DMS114 treated with DMSO at 0.1 percent for 48 hours (cell line): ENCODE measurements around the gene ATOH7.
A peak's percentile ranks its signal among the peaks of the same experiment; 100 is the strongest.
"Not testable (repeated sequence)": the region's sequence is repeated elsewhere in the genome, so short reads cannot be mapped to it uniquely, and the experiment has no call there.

Source experiments
- DNase-seq: peaks from one replicate; lab custom pipeline; 2025; ENCODE audit not compliant: unreplicated experiment; lab: John Stamatoyannopoulos, UW

Gene ATOH7

DNA sequence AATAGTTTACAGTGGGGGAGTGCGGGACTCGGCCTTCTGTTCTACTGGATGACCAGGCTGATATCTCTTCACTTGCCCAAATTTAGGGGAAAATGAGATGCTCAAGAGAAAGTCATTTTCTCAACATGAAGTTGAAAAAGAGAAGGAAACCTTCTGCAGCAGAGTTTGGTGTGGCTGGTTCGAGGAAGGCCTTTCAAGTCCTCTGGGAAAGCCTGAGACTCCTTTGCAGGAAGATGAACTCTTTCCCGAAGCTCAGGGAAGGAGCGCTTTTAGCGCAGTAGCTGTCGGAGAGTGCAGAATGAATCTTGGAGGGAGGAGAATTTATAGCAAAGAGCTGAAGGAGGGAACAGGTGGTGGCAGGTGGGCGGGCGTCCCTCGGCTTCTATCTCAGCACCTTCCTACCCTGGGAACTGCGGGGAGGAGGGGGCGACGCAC, at the start of gene ATOH7:
ATOH7 (minus strand) TSS at position 297 of the 435 bp plus-strand sequence. CDS start 436 bp downstream, outside the sequence.
- peak; percentile 56 for DNase-seq

DNA sequence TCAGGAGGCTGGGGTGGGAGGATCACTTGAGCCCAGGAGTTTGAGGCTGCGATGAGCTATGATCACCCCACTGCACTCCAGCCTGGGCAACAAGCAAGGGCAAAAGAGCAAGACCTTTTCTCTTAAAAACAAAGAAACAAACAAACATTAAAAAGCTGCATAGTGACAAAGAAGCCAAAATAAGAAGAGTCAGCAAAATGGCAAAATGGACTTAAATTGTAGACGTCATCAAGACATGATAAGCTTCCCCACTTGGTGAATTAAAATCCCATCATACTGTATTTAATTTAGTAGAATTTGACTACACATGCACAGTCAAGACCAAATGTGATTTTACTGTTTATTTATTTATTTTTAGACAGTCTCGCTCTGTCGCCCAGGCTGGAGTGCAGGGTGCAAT, 48.8 kb upstream of the ATOH7 start:
- no peak for DNase-seq

DNA sequence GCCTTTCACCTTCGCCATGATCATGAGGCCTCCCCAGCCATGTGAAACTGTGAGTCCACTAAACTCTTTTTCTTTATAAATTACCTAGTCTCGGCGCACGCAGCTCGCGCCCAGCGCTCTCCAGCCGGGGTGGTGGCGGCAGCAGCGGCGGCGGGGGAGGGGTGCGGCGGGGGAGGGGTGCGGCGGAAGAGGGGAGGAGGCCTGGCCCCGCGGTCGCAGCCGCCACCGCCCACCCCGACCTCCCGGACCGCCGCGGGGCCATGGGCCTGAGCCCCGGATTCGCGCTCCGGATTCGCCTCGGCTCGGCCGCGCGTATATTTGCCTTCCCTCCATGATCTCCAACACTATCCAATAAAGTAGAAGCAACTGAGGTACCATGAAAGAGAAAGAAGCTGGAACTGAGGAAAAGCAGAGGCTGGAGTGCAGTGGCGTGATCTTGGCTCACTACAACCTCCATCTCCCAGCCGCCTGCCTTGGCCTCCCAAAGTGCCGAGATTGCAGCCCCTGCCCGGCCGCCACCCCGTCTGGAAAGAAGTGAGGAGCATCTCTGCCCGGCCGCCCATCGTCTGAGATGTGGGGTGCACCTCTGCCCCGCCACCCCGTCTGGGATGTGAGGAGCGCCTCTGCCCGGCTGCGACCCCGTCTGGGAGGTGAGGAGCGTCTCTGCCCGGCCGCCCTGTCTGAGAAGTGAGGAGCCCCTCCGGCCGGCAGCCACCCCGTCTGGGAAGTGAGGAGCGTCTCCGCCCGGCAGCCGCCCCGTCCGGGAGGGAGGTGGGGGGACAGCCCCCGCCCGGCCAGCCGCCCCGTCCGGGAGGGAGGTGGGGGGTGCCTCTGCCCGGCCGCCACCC, 47.2 kb upstream of the ATOH7 start:
- not testable (repeated sequence) for DNase-seq

DNA sequence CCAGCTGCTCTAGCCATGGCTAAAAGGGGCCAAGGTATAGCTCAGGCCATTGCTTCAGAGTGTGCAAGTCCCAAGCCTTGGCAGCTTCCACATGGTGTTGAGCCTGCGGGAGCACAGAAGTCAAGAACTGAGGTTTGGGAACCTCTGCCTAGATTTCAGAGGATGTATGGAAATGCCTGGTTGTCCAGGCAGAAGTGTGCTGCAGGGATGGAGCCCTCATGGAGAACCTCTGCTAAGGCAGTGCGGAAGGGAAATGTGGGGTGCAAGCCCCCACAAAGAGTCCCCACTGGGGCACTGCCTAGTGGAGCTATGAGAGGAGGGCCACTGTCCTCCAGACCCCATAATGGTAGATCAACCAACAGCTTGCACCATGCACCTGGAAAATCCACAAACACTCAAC, 45.9 kb upstream of the ATOH7 start:
- DNase-seq, result not testable (repeated sequence)

DNA sequence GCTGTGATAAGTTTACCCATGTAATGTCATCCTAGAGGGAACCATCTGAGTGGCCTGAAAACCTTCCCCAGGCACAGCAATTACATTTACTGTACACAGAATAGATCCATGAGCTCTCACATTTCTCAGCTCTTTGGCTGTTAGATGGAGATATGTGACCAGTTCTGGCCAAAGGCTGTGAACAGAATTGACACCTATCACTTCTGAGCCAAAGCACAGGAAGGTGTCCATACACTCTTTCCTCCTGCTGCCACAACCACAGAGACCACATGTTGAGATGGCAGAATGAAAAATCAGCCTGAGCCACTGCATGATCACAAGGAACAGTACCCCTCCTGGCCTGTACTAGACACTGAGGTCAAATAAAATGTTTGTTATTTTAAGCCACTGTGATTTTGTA, 44.3 kb upstream of the ATOH7 start:
- no peak for DNase-seq

DNA sequence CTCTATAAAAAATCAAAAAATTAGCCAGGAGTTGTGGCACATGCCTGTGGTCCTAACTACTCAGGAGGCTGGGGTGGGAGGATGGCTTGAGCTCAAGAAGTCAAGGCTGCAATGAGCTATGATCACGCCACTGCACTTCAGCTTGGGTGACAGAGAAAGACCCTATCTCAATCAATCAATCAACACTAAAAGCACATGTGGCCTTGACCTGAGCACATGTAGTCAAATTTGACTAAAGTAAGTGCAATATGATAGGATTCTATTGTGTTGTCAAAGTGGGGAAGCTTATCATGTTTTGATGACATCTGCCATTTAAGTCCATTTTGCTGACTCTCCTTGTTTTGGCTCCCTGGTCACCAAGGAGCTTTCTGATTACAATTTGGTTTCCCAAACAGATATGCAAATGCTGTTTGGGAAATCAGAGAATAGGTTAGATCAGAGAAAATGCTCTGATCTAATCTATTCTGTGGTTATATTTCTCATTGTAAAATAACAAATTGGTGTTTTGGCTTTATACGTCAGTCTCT, 43.8 kb upstream of the ATOH7 start:
- DNase-seq, result no peak

DNA sequence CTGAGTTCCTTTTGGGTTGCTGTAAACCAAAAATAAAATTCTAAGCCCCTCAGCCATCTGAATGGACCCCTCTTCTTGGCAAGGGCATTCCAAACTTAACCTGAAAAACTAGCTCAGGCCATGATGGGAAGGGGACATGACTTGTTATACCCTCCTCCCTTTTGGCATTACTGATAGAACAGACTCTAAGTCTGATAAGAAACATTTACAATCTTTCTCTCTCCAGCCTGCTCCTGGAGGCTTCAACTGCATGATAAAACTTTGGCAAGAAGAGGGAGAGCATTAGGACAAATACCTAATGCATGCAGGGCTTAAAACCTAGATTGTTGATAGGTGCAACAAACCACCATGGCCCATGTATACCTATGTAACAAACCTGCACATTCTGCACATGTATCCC, 40.9 kb upstream of the ATOH7 start:
- no peak for DNase-seq

DNA sequence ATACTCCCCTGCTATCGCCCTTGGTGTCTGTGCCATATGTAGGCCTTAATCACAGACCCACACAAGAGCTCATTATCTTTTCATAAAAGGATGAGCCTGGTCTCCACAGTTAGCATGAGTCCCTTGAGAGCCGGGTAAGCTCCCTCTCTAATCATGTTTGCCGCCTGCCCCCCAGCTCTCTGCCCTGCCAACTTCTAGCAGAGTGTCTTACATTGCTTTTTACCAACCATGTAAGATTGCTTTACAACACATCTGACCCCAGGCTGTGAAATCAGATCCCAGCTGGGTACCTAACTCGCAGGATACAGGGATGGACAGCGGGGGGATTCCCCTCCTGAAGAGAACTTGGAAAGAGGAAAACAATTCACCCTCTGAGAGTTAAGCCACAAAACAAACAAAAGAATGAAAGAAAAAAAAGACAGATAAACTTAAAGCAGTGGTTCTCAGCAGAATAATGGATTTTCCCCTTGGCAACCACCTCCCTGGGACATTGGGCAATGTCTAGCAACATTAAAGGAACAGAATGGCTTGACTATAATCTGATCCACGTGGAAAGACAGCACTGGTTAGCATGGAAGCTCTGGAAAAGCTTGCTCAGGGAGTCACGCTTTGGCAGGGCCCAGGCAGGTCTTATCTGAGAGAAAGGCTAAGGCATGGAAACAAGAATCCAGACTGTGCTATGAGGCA, 39.4 kb upstream of the ATOH7 start:
- DNase-seq, result no peak

DNA sequence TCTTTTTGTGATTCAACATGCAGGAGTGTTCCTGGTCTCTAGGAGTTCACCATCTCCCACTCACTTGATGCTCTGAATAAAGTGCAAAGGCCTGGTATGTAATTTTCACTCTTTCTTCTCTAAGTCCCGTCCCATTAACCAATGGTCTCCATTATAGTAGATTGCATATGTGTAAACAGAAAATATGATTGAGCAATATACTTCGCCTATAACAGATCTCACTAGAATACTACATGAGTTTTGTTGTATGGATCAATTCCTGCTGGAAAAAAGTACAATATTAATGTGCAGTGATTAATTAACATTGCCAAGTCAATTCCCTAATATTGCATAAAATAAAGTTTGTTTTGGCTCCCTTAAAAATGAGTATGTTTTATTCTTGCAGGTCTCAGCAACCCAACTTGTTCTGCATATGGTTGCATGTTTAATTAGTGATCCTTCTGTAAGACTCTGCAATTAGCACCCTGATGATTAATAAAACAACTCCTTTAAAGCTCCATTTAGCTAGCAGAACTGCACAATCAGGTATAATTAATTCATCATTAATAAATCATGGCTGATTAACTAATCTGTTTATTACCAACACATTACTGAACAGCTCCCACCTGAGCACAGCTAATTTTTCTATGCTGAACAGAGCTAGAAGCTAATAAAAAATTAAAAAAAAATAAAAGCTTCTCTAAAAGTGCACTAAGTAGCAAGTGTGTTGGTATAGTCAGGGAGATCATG, 37.8 kb upstream of the ATOH7 start:
- no peak for DNase-seq

DNA sequence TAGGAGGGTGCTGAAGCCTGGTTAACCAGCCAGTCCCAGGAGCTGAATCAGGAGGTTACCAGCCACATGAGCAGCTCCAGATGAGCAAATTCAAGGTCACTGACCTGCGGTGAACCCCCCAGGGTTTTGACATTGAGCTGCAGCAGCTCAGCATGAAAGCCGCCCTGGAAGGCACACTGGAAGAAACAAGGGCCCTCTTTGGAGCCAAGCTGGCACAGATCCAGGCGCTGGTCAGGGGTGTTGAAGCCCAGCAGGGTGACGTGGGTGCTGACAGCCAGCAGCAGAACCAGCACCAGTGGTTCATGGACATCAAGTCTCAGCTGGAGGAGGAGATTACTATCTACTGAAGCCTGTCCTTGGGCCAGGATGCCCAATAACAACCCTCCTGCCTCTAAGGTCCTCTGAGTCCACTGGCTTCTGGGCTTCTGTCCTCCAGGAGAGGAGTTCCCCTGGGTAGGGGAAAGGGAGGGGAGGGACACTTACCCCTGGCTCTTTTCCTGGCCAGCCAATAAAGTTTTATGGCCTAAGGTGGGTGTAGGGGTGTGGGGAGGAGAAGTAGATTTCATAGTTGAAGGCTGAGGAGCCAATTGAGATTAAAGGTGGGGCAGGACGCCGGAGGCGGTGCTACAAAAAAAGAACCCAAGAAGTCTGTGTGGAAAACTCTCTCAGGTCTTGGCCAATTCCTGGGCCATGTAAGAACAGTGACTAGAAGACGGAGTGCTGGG, 29.4 kb upstream of the ATOH7 start:
- DNase-seq, result no peak

DNA sequence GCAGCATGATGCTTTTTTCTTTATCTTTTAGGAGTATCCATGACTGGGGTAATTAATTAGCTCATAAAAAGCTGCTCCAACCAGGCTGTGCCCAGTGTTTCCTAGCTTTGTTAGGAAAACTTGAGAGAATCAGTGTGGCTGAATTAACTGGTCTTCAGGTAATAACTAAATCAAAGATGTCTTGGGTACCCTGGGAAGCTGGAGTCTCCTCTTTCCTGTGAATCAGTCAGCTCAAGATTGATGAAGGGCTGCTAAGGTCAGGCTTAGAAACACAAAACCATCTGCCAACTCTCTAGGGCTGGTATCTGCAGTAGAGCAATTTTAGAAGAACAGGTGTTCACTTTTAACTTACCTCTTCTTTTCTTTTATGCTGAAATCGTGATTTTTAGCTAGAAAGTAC, 21.4 kb upstream of the ATOH7 start:
- DNase-seq, result no peak

DNA sequence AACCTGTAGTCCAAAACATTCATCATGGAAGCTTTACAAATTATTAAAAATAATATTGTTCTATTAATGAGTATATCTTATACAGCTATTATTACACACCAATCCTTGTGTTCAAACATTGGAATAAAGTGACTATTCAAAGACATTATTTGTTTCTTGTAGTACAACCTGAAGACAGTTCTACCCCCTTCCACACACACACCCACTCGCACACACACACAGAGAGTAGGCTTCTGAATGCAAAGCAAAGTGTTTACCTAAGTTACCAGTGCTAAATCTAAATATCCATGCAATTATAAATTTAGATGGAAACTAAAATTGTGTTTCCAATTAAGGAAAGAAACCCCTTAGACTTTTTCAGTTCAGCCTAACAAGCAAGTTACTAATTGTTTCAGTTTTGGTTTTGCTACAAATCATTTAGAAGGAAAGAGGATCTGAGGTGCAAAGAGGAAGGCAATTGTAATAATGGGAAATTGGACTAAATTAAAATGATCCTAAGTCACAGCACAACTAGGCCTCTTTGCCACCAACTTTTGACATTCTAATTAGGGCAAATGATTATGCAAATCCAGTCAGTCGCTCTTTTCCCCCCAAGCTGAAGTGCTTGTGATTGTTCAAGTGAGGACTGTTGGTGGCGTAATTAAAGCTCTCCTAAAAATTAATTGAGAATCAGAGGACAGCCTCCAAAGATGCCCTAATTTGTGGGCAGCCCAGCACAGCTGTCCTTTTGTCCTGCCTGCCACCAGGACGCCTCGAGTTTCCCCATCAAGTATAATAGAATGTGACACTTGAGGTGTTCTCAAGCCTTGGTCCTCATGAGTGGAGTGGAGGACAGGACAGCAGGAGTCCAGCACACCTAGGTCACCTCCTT, 19.9 kb upstream of the ATOH7 start:
- no peak for DNase-seq

DNA sequence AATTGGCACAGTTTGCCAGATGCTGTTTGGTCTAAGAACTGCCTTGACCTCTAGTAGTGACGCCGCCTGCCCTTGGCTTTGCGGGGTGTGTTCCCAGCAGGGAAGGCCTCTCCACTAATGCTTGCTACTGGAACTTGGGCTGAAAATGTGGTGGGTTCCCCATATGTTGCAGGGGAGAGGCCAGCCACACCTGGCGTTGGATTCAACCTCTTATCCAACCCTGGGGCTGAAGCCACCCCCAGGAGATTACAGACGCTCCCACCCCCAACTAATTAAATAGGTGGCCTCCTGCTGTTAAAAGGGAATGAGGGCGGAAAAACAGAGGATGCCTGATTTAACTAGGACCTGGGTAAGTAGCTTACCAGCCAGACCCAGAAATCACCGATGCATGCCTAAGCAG, 19.2 kb upstream of the ATOH7 start:
- DNase-seq, result no peak

DNA sequence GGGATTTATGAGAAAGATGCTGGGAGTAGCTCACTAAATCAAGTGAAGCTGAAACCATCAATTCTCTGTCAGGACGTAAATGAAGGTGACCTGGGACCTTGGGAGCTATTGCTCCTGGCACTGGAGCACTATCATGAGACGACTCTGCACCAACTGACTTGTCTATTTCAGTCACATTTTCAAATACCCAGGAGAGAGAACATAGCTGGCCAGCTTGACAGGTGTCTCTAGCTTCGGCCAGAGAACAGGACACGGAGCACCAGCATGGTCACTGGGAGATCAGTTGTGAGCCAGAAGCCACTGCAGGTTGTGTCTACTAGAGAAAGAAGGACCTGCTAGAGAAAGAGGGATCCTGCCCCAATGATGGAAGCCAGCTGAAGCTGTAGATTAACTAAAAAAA, 17.4 kb upstream of the ATOH7 start:
- no peak for DNase-seq

DNA sequence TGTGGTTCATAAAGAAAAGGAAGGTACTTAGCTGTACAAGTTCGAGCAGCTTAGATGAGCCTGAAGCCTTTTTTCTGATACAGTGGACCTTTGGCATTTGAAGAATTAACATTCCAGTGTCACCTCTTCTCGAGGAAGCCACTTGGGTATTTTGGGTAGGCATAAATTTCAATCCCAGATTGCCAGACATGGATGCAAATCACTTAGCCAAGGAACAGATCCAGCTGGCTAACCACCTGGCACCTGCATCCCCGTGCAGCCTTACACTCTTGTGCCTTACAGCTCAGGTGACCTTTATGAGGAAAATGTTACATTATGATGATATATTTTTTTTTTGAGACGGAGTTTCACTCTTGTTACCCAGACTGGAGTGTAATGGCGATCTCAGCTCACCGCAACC, 16.0 kb upstream of the ATOH7 start:
- DNase-seq, result no peak

DNA sequence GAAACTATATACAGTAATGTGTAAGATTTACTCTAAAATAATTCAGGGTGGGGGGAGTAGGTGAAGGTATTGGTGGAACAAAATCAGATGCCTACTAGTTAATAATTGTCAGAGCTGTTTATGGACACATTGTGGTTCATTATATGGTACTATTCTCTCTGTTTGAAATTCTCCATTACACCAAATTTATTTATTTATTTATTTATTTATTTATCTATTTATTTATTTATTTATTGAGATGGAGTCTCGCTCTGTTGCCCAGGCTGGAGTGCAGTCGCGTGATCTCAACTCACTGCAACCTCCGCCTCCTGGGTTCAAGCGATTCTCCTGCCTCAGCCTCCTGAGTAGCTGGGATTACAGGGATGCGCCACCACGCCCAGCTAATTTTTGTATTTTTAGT, 14.5 kb upstream of the ATOH7 start:
- DNase-seq, result not testable (repeated sequence)

DNA sequence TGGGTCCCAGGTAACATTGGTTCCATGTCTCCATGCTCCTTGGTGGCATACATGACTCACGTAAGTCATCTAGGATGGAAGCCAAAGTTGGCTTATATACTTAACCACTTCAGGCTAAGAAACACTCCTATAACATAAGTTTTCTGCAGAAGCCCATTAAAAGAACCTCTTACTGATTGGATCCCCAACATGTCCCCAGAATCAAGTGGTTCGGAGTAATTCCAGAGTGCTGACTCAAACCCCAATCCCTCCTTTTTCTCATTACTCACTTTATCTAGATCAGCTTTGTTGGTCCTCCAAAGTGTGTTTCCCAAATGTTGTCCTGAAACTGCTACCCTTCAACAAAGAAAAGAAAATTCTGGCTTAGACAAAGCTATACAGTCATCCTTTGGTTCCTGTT, 10.1 kb upstream of the ATOH7 start:
- DNase-seq, result no peak

DNA sequence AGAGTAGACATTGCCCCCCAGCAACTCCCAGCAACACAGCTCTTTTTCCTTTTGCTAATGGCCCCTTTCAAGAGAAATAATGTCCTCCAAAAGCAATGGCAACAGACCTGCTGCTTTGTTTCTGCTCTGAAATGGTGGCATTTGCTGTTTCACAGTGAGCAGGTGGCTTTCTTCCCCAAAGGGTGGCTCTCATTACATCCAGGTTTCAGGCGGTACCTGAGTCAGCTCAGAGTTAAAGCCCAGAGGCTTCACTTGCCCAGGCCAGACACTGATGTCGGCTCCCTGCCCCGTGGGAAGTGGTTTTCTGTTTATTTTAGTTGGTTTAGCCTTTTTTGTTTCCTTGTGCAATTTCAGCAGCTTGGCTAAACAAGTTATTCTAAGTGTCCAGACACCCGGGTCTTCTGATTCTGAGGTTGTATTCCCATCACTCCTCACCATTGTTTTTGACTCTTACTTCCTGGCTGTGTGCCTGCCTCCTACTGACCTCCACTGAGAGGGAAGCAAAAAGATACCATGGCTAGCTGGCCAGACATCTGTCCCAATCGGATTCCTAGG, 7.8 kb upstream of the ATOH7 start:
- DNase-seq, result no peak

DNA sequence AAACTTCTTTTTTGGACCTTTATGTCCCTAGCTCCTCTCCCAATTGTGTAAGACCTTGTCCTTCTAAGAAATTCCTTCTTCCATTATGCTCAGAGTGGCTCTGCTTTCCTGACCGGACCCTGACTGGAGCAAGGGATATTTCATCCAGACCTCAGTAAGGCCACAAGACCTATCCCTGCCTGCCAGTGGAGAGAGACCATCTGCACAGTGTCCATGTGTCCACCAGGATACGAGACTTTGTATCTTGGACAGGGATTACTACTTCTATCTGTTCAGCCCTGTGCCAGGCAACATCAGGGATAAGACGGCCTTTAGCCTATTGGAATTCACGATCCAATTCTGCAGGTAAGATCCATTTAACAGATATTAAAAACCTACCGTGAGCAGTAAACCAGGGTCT, 7.2 kb upstream of the ATOH7 start:
- no peak for DNase-seq

DNA sequence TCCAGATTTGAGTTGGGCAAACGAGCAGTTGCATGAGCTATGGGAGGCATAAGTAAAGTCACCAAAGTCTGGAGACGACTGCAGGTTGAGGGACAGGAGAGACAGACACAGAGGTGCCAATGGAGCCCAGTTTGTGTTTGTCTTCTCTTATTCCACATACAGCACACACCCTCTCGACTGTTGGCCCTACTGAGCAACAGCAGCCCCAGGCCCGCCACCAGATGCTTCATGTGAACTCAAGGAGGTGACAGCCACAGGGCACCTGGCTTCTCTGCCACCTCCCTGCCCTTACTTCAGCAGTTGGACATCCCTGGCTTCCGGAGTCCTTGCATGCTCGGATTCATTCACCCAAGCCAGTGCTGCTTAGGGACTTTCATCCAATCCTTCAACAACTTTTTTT, 6.5 kb upstream of the ATOH7 start:
- DNase-seq, result no peak
